ENCODE results near the gene VSTM4. TPM values are rescaled to one million over a fixed set of nuclear protein-coding genes. Genes with fewer than 3 reads are reported as not detected.
A peak's percentile ranks its signal among the peaks of the same experiment; 100 is the strongest.

The VSTM4 gene
- total RNA-seq, 2 donors from 2014 or later, result 1.2 to 3.1 TPM

- Histone ChIP-seq H3K9me3 (no peaks in the 10 kb centered on the region), H3K27me3 (no peaks in the 10 kb centered on the region), H3K4me1 (no peaks in the 10 kb centered on the region), H3K9ac (ENCODE audit: low read depth in 2 of 2, low read length in 2 of 2) (no peak overlapping the region), H3K36me3 (no peaks in the 10 kb centered on the region), H3K4me3 (no peak overlapping the region), H3K27ac (peak overlapping the region; percentile 5)
- intact Hi-C loops (cut with DNase I), result no loop called here
- no peak for TF ChIP-seq CTCF (IDR thresholded peaks at IDR 0.05)
- no peak for DNase-seq
Measured at GRCh38 chr10:49024484-49024883, 90.8 kb downstream of the VSTM4 start.

GRCh38 chr10:49023752-49024151 is 91.6 kb downstream of the VSTM4 start:
- no peak overlapping the region for H3K4me3 ChIP-seq
- H3K27ac ChIP-seq, result peak overlapping the region; percentile 5
- no peaks in the 10 kb centered on the region for H3K4me1 ChIP-seq
- no peaks in the 10 kb centered on the region for H3K36me3 ChIP-seq
- DNase-seq, result no peak
- no peak for TF ChIP-seq CTCF (IDR thresholded peaks at IDR 0.05)
- H3K27me3 ChIP-seq, result no peaks in the 10 kb centered on the region
- intact Hi-C loops (cut with DNase I), result no loop called here
- no peaks in the 10 kb centered on the region for H3K9me3 ChIP-seq
- H3K9ac ChIP-seq (ENCODE audit: low read depth in 2 of 2, low read length in 2 of 2), result no peak overlapping the region

GRCh38 chr10:49023071-49023470 is 92.3 kb downstream of the VSTM4 start:
- no peak overlapping the region for H3K4me3 ChIP-seq
- no peaks in the 10 kb centered on the region for H3K4me1 ChIP-seq
- H3K27me3 ChIP-seq, result no peaks in the 10 kb centered on the region
- no peaks in the 10 kb centered on the region for H3K36me3 ChIP-seq
- no peaks in the 10 kb centered on the region for H3K9me3 ChIP-seq
- intact Hi-C loops (cut with DNase I), result no loop called here
- H3K27ac ChIP-seq, result no peak overlapping the region
- H3K9ac ChIP-seq (ENCODE audit: low read depth in 2 of 2, low read length in 2 of 2), result no peak overlapping the region
- no peak for TF ChIP-seq CTCF (IDR thresholded peaks at IDR 0.05)
- no peak for DNase-seq

GRCh38 chr10:49021685-49022084 is 93.6 kb downstream of the VSTM4 start:
- DNase-seq, result no peak
- no peak for TF ChIP-seq CTCF (IDR thresholded peaks at IDR 0.05)
- no peaks in the 10 kb centered on the region for H3K27me3 ChIP-seq
- H3K9ac ChIP-seq (ENCODE audit: low read depth in 2 of 2, low read length in 2 of 2), result no peak overlapping the region
- H3K9me3 ChIP-seq, result no peaks in the 10 kb centered on the region
- H3K4me3 ChIP-seq, result no peak overlapping the region
- no peak overlapping the region for H3K27ac ChIP-seq
- intact Hi-C loops (cut with DNase I), result no loop called here
- no peaks in the 10 kb centered on the region for H3K4me1 ChIP-seq
- no peaks in the 10 kb centered on the region for H3K36me3 ChIP-seq

- Histone ChIP-seq H3K4me1 (no peaks in the 10 kb centered on the region), H3K36me3 (no peaks in the 10 kb centered on the region), H3K27ac (no peak overlapping the region), H3K4me3 (no peak overlapping the region), H3K9me3 (no peaks in the 10 kb centered on the region), H3K27me3 (no peaks in the 10 kb centered on the region), H3K9ac (ENCODE audit: low read depth in 2 of 2, low read length in 2 of 2) (no peak overlapping the region)
- DNase-seq, result no peak
- no peak for TF ChIP-seq CTCF (IDR thresholded peaks at IDR 0.05)
- intact Hi-C loops (cut with DNase I), result no loop called here
Measured at GRCh38 chr10:49015700-49016099, 99.6 kb downstream of the VSTM4 start.

- no peak for DNase-seq
- Histone ChIP-seq H3K4me1 (peaks cover 2% of the 10 kb centered on the region), H3K9ac (ENCODE audit: low read depth in 2 of 2, low read length in 2 of 2) (no peak overlapping the region), H3K9me3 (no peaks in the 10 kb centered on the region), H3K27me3 (no peaks in the 10 kb centered on the region), H3K27ac (no peak overlapping the region), H3K36me3 (no peaks in the 10 kb centered on the region), H3K4me3 (no peak overlapping the region)
- TF ChIP-seq CTCF (IDR thresholded peaks at IDR 0.05), result no peak
- intact Hi-C loops (cut with DNase I), result no loop called here
Measured at GRCh38 chr10:49012603-49013002, 102.7 kb downstream of the VSTM4 start.
